NB4 (cell line): ENCODE results near the gene ALDH4A1.
"Not testable (repeated sequence)": the region's sequence is repeated elsewhere in the genome, so short reads cannot be mapped to it uniquely, and the experiment has no call there.

Experiments used
- DNase-seq: peaks from one replicate; pipeline ENCODE4 v3.0.0; 2010; ENCODE audit warnings: low read depth
- H3K4me3 ChIP-seq: one replicate; pipeline ENCODE4 v1.5.1; 2011; ENCODE audit warnings: mild to moderate bottlenecking, low read depth, low read length, moderate library complexity
- MYC ChIP-seq: IDR thresholded peaks from 2 replicates; pipeline ENCODE4 v1.6.1; 2011; ENCODE audit warnings: low read depth, low read length
- POLR2A ChIP-seq: IDR thresholded peaks from 2 replicates; pipeline ENCODE4 v1.6.1; 2011; ENCODE audit warnings: mild to moderate bottlenecking; ENCODE audit not compliant: insufficient read length; ENCODE audit errors: extremely low read depth
- TF ChIP-seq, protein P1 (sequence below): IDR thresholded peaks from one replicate; pipeline ENCODE4 v1.5.1; 2012; ENCODE audit warnings: low read depth, low read length
- TF ChIP-seq, protein P2 (sequence below): IDR thresholded peaks from 2 replicates; pipeline ENCODE4 v1.6.1; 2011; ENCODE audit warnings: low read depth, low read length

ALDH4A1 gene

DNA sequence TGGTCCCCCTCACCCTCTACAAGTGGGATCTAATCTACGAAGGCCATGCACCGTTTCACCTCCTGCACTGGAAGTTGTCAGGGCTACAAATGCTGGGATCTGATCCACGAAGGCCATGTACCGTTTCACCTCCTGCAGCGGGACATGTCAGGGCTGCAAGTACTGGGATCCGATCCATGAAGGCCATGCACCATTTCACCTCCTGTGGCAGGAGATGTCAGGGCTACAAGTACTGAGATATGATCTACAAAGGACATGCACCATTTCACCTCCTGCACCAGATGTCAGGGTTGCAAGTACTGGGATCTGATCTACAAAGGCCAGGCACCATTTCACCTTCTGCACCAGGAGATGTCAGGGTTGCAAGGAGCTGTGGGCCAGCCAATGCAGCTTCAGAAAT lies 7.0 kb downstream of the ALDH4A1 start:
- TF ChIP-seq POLR2A (no peak), MYC (no peak)
- TF ChIP-seq, protein P1, sequence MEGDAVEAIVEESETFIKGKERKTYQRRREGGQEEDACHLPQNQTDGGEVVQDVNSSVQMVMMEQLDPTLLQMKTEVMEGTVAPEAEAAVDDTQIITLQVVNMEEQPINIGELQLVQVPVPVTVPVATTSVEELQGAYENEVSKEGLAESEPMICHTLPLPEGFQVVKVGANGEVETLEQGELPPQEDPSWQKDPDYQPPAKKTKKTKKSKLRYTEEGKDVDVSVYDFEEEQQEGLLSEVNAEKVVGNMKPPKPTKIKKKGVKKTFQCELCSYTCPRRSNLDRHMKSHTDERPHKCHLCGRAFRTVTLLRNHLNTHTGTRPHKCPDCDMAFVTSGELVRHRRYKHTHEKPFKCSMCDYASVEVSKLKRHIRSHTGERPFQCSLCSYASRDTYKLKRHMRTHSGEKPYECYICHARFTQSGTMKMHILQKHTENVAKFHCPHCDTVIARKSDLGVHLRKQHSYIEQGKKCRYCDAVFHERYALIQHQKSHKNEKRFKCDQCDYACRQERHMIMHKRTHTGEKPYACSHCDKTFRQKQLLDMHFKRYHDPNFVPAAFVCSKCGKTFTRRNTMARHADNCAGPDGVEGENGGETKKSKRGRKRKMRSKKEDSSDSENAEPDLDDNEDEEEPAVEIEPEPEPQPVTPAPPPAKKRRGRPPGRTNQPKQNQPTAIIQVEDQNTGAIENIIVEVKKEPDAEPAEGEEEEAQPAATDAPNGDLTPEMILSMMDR: no peak
- TF ChIP-seq, protein P2, sequence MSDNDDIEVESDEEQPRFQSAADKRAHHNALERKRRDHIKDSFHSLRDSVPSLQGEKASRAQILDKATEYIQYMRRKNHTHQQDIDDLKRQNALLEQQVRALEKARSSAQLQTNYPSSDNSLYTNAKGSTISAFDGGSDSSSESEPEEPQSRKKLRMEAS: no peak
- no peak for DNase-seq
- H3K4me3 ChIP-seq: no peak overlapping the region

DNA sequence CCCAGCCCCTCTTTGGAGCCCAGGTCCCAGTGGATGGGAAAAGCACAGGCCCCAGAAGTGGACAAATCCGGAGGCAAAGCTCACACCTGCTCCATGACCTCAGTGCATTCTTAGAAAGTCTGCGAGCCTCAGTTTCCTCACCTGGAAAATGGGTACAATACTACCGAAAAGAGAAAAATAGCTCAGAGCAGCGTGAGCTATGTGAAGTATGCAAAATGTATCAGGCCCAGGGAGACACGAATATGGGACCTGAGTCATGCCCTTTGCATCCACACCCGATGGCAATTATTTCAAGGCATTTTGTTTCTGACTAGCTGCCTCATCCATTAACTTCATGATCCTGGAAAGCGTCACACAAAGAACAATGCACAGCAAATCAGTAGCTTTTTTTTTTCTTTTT lies 9.2 kb downstream of the ALDH4A1 start:
- TF ChIP-seq, protein P1: no peak
- TF ChIP-seq POLR2A (no peak), MYC (no peak)
- TF ChIP-seq, protein P2: no peak
- DNase-seq: no peak
- H3K4me3 ChIP-seq: no peak overlapping the region

DNA sequence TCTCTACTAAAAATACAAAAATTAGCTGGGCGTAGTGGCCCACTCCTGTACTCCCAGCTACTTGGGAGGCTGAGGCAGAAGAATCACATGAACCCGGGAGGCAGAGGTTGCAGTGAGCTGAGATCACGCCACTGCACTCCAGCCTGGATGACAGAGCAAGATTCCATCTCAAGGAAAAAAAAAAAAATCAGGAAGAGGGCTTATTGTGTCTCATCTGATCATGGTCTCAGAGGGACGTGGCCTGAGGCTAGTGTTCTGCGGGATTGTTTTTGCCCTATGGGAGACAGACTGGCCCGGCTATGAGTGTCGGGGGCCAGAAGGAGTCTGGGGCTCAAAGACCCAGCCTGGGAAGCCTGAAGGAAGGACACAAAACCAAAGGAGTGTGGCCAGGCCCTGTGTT lies 10.5 kb downstream of the ALDH4A1 start:
- not testable (repeated sequence) for DNase-seq, H3K4me3 ChIP-seq

DNA sequence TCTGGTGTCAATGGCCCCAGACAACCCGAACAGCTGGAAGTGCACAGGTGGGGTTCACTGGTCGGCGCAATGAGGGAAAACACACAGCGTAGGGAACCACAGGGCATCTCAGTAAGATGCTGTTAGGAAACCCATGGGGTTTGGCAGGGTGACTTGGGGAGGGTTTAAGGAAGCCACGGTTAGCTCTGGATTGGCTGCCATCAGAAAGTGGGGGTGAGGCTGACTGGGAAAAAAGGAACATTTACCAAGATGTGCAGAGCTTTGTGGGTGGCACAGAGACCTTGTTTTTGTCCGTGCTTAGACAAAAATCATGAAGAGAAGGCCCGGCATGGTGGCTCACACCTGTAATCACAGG lies 11.0 kb downstream of the ALDH4A1 start:
- H3K4me3 ChIP-seq: no peak overlapping the region
- no peak for DNase-seq
- TF ChIP-seq, protein P1: no peak
- TF ChIP-seq, protein P2: no peak
- TF ChIP-seq POLR2A (no peak), MYC (no peak)

DNA sequence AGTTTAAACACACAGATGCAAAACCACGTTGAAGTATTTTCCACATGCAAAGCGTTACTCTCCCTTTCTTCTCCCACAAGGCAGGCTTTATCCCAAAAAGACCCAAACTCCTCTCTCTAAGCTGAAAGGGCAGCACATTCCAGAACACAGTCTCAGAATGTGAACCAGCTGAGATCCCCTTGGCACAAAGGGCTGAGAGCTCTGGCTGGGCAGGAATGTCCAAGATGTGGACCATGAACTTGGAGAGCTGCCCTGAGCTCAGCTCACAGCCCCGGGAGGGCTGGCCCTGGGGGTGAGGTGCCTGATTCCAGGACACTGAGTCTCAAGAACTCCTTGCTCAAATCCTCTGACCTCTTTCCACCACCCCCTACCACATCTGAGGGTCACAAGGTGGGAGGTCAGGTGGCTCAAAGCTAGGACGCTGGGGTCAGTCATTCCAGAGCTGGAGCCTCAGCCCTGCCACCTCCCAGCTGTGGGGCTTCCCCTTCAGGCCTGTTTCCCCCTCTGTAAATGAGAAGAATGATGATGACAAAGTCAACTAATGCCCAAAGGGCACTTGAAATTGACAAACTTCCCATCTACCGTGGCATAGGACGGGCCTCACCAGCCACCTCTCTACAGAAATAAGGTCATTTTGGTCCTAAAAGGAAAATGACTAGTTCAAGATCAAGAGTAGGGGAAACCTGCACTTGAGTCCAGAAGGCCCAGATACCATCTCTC lies 11.5 kb downstream of the ALDH4A1 start:
- TF ChIP-seq, protein P2: no peak
- TF ChIP-seq MYC (no peak), POLR2A (no peak)
- TF ChIP-seq, protein P1: no peak
- no peak overlapping the region for H3K4me3 ChIP-seq
- no peak for DNase-seq

DNA sequence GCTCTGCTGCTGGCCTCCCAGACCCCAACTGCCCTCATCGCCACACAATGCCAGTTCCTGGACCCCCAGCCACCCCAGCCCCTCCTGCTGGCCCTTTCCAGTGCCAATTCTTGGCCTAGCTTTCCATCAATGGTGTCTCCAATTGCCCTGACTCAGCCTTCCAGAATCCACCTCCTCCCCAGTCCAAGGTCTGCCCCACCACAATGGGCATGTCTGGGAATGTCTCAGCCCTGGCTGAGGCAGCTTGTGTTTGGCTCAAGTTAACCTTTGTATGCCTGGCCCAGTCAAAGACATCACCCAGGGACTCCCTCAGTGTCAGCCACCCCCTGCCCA lies 16.4 kb downstream of the ALDH4A1 start:
- no peak overlapping the region for H3K4me3 ChIP-seq
- no peak for DNase-seq
- TF ChIP-seq, protein P1: no peak
- TF ChIP-seq POLR2A (no peak), MYC (no peak)
- TF ChIP-seq, protein P2: no peak
